H9 (cell line): ENCODE data around the gene KPTN. TPM values are rescaled to one million over a fixed set of nuclear protein-coding genes. Genes with fewer than 3 reads are reported as not detected.

ENCODE experiments used
- DNase-seq: peaks from one replicate; pipeline ENCODE4 v3.0.0-alpha.2; 2017
- H2AFZ ChIP-seq: one replicate; pipeline ENCODE4 v1.6.1; 2013; ENCODE audit warnings: mild to moderate bottlenecking, low read length, control low read depth, moderate library complexity
- H2AK5ac ChIP-seq: 2 replicates; pipeline ENCODE4 v1.6.1; 2013; ENCODE audit warnings: low read length, control low read depth, mixed read lengths; ENCODE audit not compliant: insufficient read length
- H2BK120ac ChIP-seq: one replicate; pipeline ENCODE4 v1.6.1; 2013; ENCODE audit warnings: low read depth, mild to moderate bottlenecking, low read length, control low read depth, inconsistent platforms; ENCODE audit not compliant: poor library complexity, severe bottlenecking
- H2BK12ac ChIP-seq: 2 replicates; pipeline ENCODE4 v1.6.1; 2013; ENCODE audit warnings: low read length, control low read depth, mixed read lengths, low read depth; ENCODE audit not compliant: insufficient read length
- H2BK15ac ChIP-seq: 2 replicates; pipeline ENCODE4 v1.6.1; 2013; ENCODE audit warnings: low read depth, low read length, control low read depth
- H2BK20ac ChIP-seq: one replicate; pipeline ENCODE4 v1.6.1; 2013; ENCODE audit warnings: low read depth, mild to moderate bottlenecking, low read length, control low read depth, inconsistent platforms; ENCODE audit not compliant: poor library complexity, severe bottlenecking
- H2BK5ac ChIP-seq: 2 replicates; pipeline ENCODE4 v1.6.1; 2013; ENCODE audit warnings: low read length, control low read depth, mixed read lengths; ENCODE audit not compliant: insufficient read length
- H3K14ac ChIP-seq: 2 replicates; pipeline ENCODE4 v1.6.1; 2013; ENCODE audit warnings: low read length, control low read depth; ENCODE audit not compliant: insufficient read depth
- H3K18ac ChIP-seq: 2 replicates; pipeline ENCODE4 v1.6.1; 2013; ENCODE audit warnings: low read depth, mild to moderate bottlenecking, mixed read lengths, low read length, control low read depth; ENCODE audit not compliant: insufficient read length
- H3K23ac ChIP-seq: 2 replicates; pipeline ENCODE4 v1.6.1; 2013; ENCODE audit warnings: low read length, control low read depth, mixed read lengths, low read depth; ENCODE audit not compliant: insufficient read length
- H3K23me2 ChIP-seq: 2 replicates; pipeline ENCODE4 v1.6.1; 2013; ENCODE audit warnings: low read depth, mild to moderate bottlenecking, mixed read lengths, low read length, control low read depth; ENCODE audit not compliant: insufficient read length, poor library complexity, severe bottlenecking
- H3K27ac ChIP-seq: 2 replicates; pipeline ENCODE4 v1.5.1; 2013; ENCODE audit warnings: low read length, control low read depth, mixed read lengths, low read depth; ENCODE audit not compliant: insufficient read length
- H3K27me3 ChIP-seq: 2 replicates; pipeline ENCODE4 v1.6.1; 2013; ENCODE audit warnings: low read length, control low read depth, inconsistent platforms; ENCODE audit not compliant: insufficient read depth
- H3K4ac ChIP-seq: 2 replicates; pipeline ENCODE4 v1.6.1; 2013; ENCODE audit warnings: low read depth, mild to moderate bottlenecking, control low read depth, inconsistent platforms, low read length, moderate library complexity
- H3K4me1 ChIP-seq: 2 replicates; pipeline ENCODE4 v1.6.1; 2013; ENCODE audit warnings: low read length, control low read depth, inconsistent platforms; ENCODE audit not compliant: insufficient read depth
- H3K4me2 ChIP-seq: 2 replicates; pipeline ENCODE4 v1.6.1; 2013; ENCODE audit warnings: low read length, control low read depth, mixed read lengths; ENCODE audit not compliant: insufficient read length, insufficient read depth
- H3K56ac ChIP-seq: 2 replicates; pipeline ENCODE4 v1.6.1; 2013; ENCODE audit warnings: low read depth, mild to moderate bottlenecking, mixed read lengths, low read length, control low read depth; ENCODE audit not compliant: insufficient read length
- H3K79me1 ChIP-seq: 2 replicates; pipeline ENCODE4 v1.6.1; 2013; ENCODE audit warnings: low read depth, mild to moderate bottlenecking, moderate library complexity, low read length, control low read depth, inconsistent platforms; ENCODE audit not compliant: insufficient read depth, poor library complexity, severe bottlenecking
- H3K79me2 ChIP-seq: 2 replicates; pipeline ENCODE4 v1.6.1; 2013; ENCODE audit warnings: low read length, control low read depth, inconsistent platforms; ENCODE audit not compliant: insufficient read depth
- H3K9ac ChIP-seq: 2 replicates; pipeline ENCODE4 v1.6.1; 2013; ENCODE audit warnings: low read length, control low read depth, mixed read lengths; ENCODE audit not compliant: insufficient read length; ENCODE audit errors: extremely low read depth
- H3K9me3 ChIP-seq: one replicate; pipeline ENCODE4 v1.6.1; 2013; ENCODE audit warnings: low read depth, low read length, inconsistent platforms; ENCODE audit not compliant: control insufficient read depth
- H3T11ph ChIP-seq: one replicate; pipeline ENCODE4 v1.6.1; 2013; ENCODE audit warnings: mild to moderate bottlenecking, low read length, control low read depth, inconsistent platforms
- H4K20me1 ChIP-seq: one replicate; pipeline ENCODE4 v1.6.1; 2013; ENCODE audit not compliant: control insufficient read depth, insufficient read length, insufficient read depth
- H4K5ac ChIP-seq: 2 replicates; pipeline ENCODE4 v1.6.1; 2013; ENCODE audit warnings: low read depth, mild to moderate bottlenecking, mixed read lengths, low read length, control low read depth; ENCODE audit not compliant: insufficient read length
- H4K8ac ChIP-seq: replicated peaks from 2 replicates; pipeline ENCODE4 v1.6.1; 2013; ENCODE audit warnings: low read length, control low read depth, mixed read lengths, low read depth; ENCODE audit not compliant: insufficient read length
- H4K91ac ChIP-seq: 2 replicates; pipeline ENCODE4 v1.6.1; 2013; ENCODE audit warnings: low read depth, mild to moderate bottlenecking, moderate library complexity, mixed read lengths, low read length, control low read depth; ENCODE audit not compliant: insufficient read length
- H3K27ac Mint-ChIP-seq, 3 experiments: 2 replicates in 2 of 3; 3 replicates in 1 of 3; pipeline ENCODE4 v1.8.0; 2020 to 2021; ENCODE audit warnings: mixed read lengths in 3 of 3, mild to moderate bottlenecking in 1 of 3, moderate library complexity in 1 of 3
- H3K27me3 Mint-ChIP-seq: 2 replicates; pipeline ENCODE4 v1.8.0; 2021; ENCODE audit warnings: low read depth, mild to moderate bottlenecking, moderate library complexity, mixed read lengths
- H3K36me3 Mint-ChIP-seq, 3 experiments: 2 replicates in 2 of 3; 3 replicates in 1 of 3; pipeline ENCODE4 v1.8.0; 2020 to 2021; ENCODE audit warnings: low read depth in 3 of 3, mixed read lengths in 3 of 3; ENCODE audit not compliant: insufficient read depth in 1 of 3
- H3K4me1 Mint-ChIP-seq, 2 experiments: 2 replicates each; pipeline ENCODE4 v1.8.0; 2020; ENCODE audit warnings: mixed read lengths in 2 of 2
- H3K4me3 Mint-ChIP-seq, 2 experiments: 2 replicates in 1 of 2; 3 replicates in 1 of 2; pipeline ENCODE4 v1.8.0; 2020 to 2021; ENCODE audit warnings: mild to moderate bottlenecking in 2 of 2, mixed read lengths in 2 of 2, moderate library complexity in 1 of 2
- H3K9me3 Mint-ChIP-seq, 2 experiments: 2 replicates in 1 of 2; 3 replicates in 1 of 2; pipeline ENCODE4 v1.8.0; 2020; ENCODE audit warnings: mild to moderate bottlenecking in 2 of 2, mixed read lengths in 2 of 2, moderate library complexity in 1 of 2
- CTCF ChIP-seq: fragments of 200-600 bp; sonication (generic); conservative IDR thresholded peaks from 3 replicates; pipeline ENCODE4 v1.8.0; 2021; ENCODE audit warnings: antibody characterized with exemption, mild to moderate bottlenecking
- WGBS: extraction: QIAGEN DNeasy Blood & Tissue Kit; methylation state at CpG from one replicate; pipeline ENCODE4 v1.1.7; 2013; ENCODE audit warnings: missing lambda C conversion rate, low lambda C conversion rate, mixed read lengths; ENCODE audit not compliant: insufficient read length; ENCODE audit errors: extremely low coverage; 5-methylcytosine and 5-hydroxymethylcytosine counted together
- total RNA-seq: library from RNA; stranded (reverse); gene quantifications from 2 replicates; pipeline ENCODE4 v1.2.1, GENCODE V29; 2021

The KPTN gene
- total RNA-seq, 1 experiment from 2014 or later: 35.4 TPM

- no peaks in the 10 kb centered on the region for H3K4me1 Mint-ChIP-seq
- Histone ChIP-seq H3K23ac (no peak overlapping the region), H3K9ac (no peak overlapping the region), H2BK15ac (no peak overlapping the region), H3K79me2 (no peaks in the 10 kb centered on the region), H2AFZ (no peak overlapping the region), H2BK120ac (no peak overlapping the region), H3K4me2 (no peak overlapping the region), H3K4ac (no peak overlapping the region), H3K79me1 (no peaks in the 10 kb centered on the region), H3K14ac (no peak overlapping the region; the same call in 1 of the 2 replicates), H2AK5ac (no peak overlapping the region), H3K9me3 (no peaks in the 10 kb centered on the region), H4K8ac (no peak overlapping the region), H2BK20ac (no peak overlapping the region), H3K27ac (no peak overlapping the region), H2BK12ac (no peak overlapping the region), H3T11ph (no peak overlapping the region), H3K23me2 (no peaks in the 10 kb centered on the region), H3K18ac (no peak overlapping the region), H4K5ac (no peak overlapping the region), H3K4me1 (no peaks in the 10 kb centered on the region), H3K56ac (no peak overlapping the region), H3K27me3 (no peaks in the 10 kb centered on the region), H4K91ac (no peak overlapping the region), H4K20me1 (no peaks in the 10 kb centered on the region), H2BK5ac (no peak overlapping the region)
- H3K27ac Mint-ChIP-seq: peak overlapping the region in 1 of 3 experiments; percentile 70; a peak in 1 of 7 replicates
- no peaks in the 10 kb centered on the region for H3K36me3 Mint-ChIP-seq
- no peaks in the 10 kb centered on the region for H3K9me3 Mint-ChIP-seq
- H3K4me3 Mint-ChIP-seq: no peak overlapping the region; a peak in 1 of 5 replicates
- DNase-seq: no peak
- WGBS: no CpG with 5 or more reads among the region's 16 CpGs
- H3K27me3 Mint-ChIP-seq: peaks cover 12% of the 10 kb centered on the region
- no peak for TF ChIP-seq CTCF
Measured at GRCh38 chr19:47529018-47529742, 45.2 kb upstream of the KPTN start.
